Measurements from ENCODE around the gene NAV2. TPM values are rescaled to one million over a fixed set of nuclear protein-coding genes. Genes with fewer than 3 reads are reported as not detected.

Gene NAV2
- total RNA-seq, 1 experiment from 2014 or later = 46.3 TPM

- Mint-ChIP-seq H3K4me1 (peaks cover 10 to 13% of the 10 kb centered on the region in 2 experiments), H3K27ac (no peak overlapping the region), H3K9me3 (peaks cover 7 to 11% of the 10 kb centered on the region in 2 experiments; a peak in 2 of 5 replicates), H3K36me3 (ENCODE audit: insufficient read depth in 1 of 3, low read depth in 3 of 3) (peaks cover 0 to 3% (median 0%) of the 10 kb centered on the region in 3 experiments; a peak in 1 of 7 replicates), H3K4me3 (no peak overlapping the region), H3K27me3 (ENCODE audit: low read depth) (no peaks in the 10 kb centered on the region; the same call in 1 of the 2 replicates)
- Histone ChIP-seq H2BK15ac (ENCODE audit: low read depth, low read length) (no peak overlapping the region), H3K79me1 (ENCODE audit: insufficient read depth, low read depth, low read length, poor library complexity, severe bottlenecking) (no peaks in the 10 kb centered on the region), H3K4me1 (ENCODE audit: insufficient read depth, low read length) (peaks cover 6% of the 10 kb centered on the region; the same call in 1 of the 2 replicates), H3K27me3 (ENCODE audit: insufficient read depth, low read length) (no peaks in the 10 kb centered on the region), H4K20me1 (ENCODE audit: control insufficient read depth, insufficient read depth, insufficient read length) (no peaks in the 10 kb centered on the region), H3K4ac (ENCODE audit: low read depth, low read length) (no peak overlapping the region), H3T11ph (ENCODE audit: low read length) (no peak overlapping the region), H3K4me2 (ENCODE audit: insufficient read depth, insufficient read length, low read length) (no peak overlapping the region), H3K23me2 (ENCODE audit: insufficient read length, low read depth, low read length, poor library complexity, severe bottlenecking) (no peaks in the 10 kb centered on the region), H4K8ac (replicated peaks; ENCODE audit: insufficient read length, low read depth, low read length) (no peak overlapping the region), H4K91ac (ENCODE audit: insufficient read length, low read depth, low read length) (no peak overlapping the region), H2BK5ac (ENCODE audit: insufficient read length, low read length) (no peak overlapping the region), H3K14ac (ENCODE audit: insufficient read depth, low read length) (no peak overlapping the region), H3K23ac (ENCODE audit: insufficient read length, low read depth, low read length) (no peak overlapping the region), H4K5ac (ENCODE audit: insufficient read length, low read depth, low read length) (no peak overlapping the region), H3K9me3 (ENCODE audit: control insufficient read depth, low read depth, low read length) (no peaks in the 10 kb centered on the region), H3K27ac (ENCODE audit: insufficient read length, low read depth, low read length) (no peak overlapping the region), H2AFZ (ENCODE audit: low read length) (no peak overlapping the region), H2AK5ac (ENCODE audit: insufficient read length, low read length) (no peak overlapping the region), H3K56ac (ENCODE audit: insufficient read length, low read depth, low read length) (no peak overlapping the region), H2BK12ac (ENCODE audit: insufficient read length, low read depth, low read length) (no peak overlapping the region), H3K9ac (ENCODE audit: extremely low read depth, insufficient read length, low read length) (no peak overlapping the region), H2BK120ac (ENCODE audit: low read depth, low read length, poor library complexity, severe bottlenecking) (no peak overlapping the region), H3K79me2 (ENCODE audit: insufficient read depth, low read length) (no peaks in the 10 kb centered on the region), H3K18ac (ENCODE audit: insufficient read length, low read depth, low read length) (no peak overlapping the region), H2BK20ac (ENCODE audit: low read depth, low read length, poor library complexity, severe bottlenecking) (no peak overlapping the region)
- no peak for DNase-seq
- WGBS (ENCODE audit: extremely low coverage, insufficient read length, low lambda C conversion rate) = no CpG with 5 or more reads among the region's 3 CpGs
- TF ChIP-seq CTCF (conservative IDR thresholded peaks at IDR 0.05) = no peak
These were observed 33.4 kb downstream of the NAV2 start for GRCh38 chr11:19746086-19746485.
